Measurements from ENCODE around the gene TPGS1. TPM values are rescaled to one million over a fixed set of nuclear protein-coding genes. Genes with fewer than 3 reads are reported as not detected.

Gene TPGS1
- total and polyA plus RNA-seq, 2 donors (not counting 1 experiment from before 2014, with no cell fraction given), result 8.1 to 33.8 TPM

GRCh38 chr19:483332-484072 is 23.8 kb upstream of the TPGS1 start:
- H3K36me3 ChIP-seq (replicated peaks in 1 of 2; ENCODE audit: control extremely low read depth in 1 of 2, control insufficient read depth in 1 of 2, extremely low read depth in 1 of 2, insufficient read depth in 2 of 2, low read length in 1 of 2), result no peaks in the 10 kb centered on the region
- POLR2A ChIA-PET, result no interaction called here
- CTCF ChIA-PET, result no interaction called here
- peaks cover 4% of the 10 kb centered on the region for H3K9me3 Mint-ChIP-seq (ENCODE audit: insufficient read depth)
- no peak overlapping the region for H3K4me3 ChIP-seq (ENCODE audit: control extremely low read depth in 1 of 5, extremely low read depth in 1 of 5, insufficient read depth in 1 of 5, low read depth in 2 of 5, low read length in 4 of 5)
- H3K4me1 ChIP-seq (ENCODE audit: control insufficient read depth in 2 of 2, insufficient read depth in 2 of 2, low read length in 2 of 2), result peaks cover 0 to 10% of the 10 kb centered on the region in 2 donors
- H3K27ac Mint-ChIP-seq, result no peak overlapping the region
- no peaks in the 10 kb centered on the region for H3K79me2 ChIP-seq (ENCODE audit: control insufficient read depth, insufficient read depth, low read length)
- WGBS (ENCODE audit: insufficient coverage), result 72% methylated on average over 21 of the region's 21 CpGs
- intact Hi-C loops (cut with micrococcal nuclease), result no loop called here
- no peak overlapping the region for H3K27ac ChIP-seq (ENCODE audit: low read length in 2 of 2)
- no peaks in the 10 kb centered on the region for H4K20me1 ChIP-seq (ENCODE audit: control insufficient read depth, insufficient read depth, low read length, poor library complexity, severe bottlenecking)
- ATAC-seq (ENCODE audit: low read depth) (no peak), DNase-seq (no peak)
- no peak overlapping the region for H3K4me2 ChIP-seq (replicated peaks; ENCODE audit: low read depth, low read length, poor library complexity, severe bottlenecking)
- peaks cover 0 to 29% (median 0%) of the 10 kb centered on the region in 3 donors for H3K9me3 ChIP-seq (ENCODE audit: control extremely low read depth in 1 of 3, control insufficient read depth in 2 of 3, insufficient read depth in 1 of 3, low read length in 2 of 3)
- no peak overlapping the region for H2AFZ ChIP-seq (ENCODE audit: insufficient read depth, low read depth, low read length, poor library complexity, severe bottlenecking)
- peaks cover 4% of the 10 kb centered on the region for H3K4me1 Mint-ChIP-seq
- peaks cover 0 to 18% (median 8%) of the 10 kb centered on the region in 4 experiments for H3K27me3 ChIP-seq (replicated peaks in 1 of 4; ENCODE audit: control extremely low read depth in 1 of 4, control insufficient read depth in 3 of 4, insufficient read depth in 4 of 4, low read length in 3 of 4)
- H3K4me3 Mint-ChIP-seq, result no peak overlapping the region
- TF ChIP-seq CTCF (IDR thresholded peaks at IDR 0.05) (no peak), EZH2 (IDR thresholded peaks at IDR 0.05; ENCODE audit: borderline replicate concordance, insufficient read depth, low read depth, low read length, poor library complexity, severe bottlenecking) (no peak)
- H3K9ac ChIP-seq (ENCODE audit: low read length), result no peak overlapping the region
- H3K27me3 Mint-ChIP-seq, result peaks cover 11% of the 10 kb centered on the region

DNA sequence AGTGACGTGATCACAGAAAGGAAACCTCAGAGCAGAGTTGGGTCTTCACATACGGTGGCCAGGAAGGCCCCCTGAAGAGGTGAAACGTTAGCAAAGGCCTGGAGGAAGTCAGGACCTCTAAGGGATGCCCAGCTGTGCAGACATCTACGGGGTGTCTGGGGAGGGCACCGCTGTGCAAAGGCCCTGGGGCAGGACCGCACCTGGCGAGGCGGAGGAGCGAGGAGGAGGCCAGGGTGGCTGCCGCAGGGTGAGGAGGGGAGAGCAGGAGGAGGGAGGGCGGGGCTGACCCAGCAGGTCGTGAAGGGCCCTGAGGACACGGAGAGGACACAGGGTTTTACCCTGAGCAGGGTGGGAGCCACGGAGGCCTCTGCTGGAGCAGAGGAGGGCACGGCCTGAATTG is 22.8 kb upstream of the TPGS1 start:
- ChIA-PET POLR2A (no interaction called here), CTCF (no interaction called here)
- peaks cover 4% of the 10 kb centered on the region for H3K9me3 Mint-ChIP-seq (ENCODE audit: insufficient read depth)
- 67% methylated on average over 15 of the region's 15 CpGs for WGBS (ENCODE audit: insufficient coverage)
- intact Hi-C loops (cut with micrococcal nuclease), result no loop called here
- peaks cover 5% of the 10 kb centered on the region for H3K4me1 Mint-ChIP-seq
- Histone ChIP-seq H3K4me3 (ENCODE audit: control extremely low read depth in 1 of 5, extremely low read depth in 1 of 5, insufficient read depth in 1 of 5, low read depth in 2 of 5, low read length in 4 of 5) (no peak overlapping the region), H3K4me1 (ENCODE audit: control insufficient read depth in 2 of 2, insufficient read depth in 2 of 2, low read length in 2 of 2) (peaks cover 0 to 13% of the 10 kb centered on the region in 2 donors), H3K4me2 (replicated peaks; ENCODE audit: low read depth, low read length, poor library complexity, severe bottlenecking) (no peak overlapping the region), H3K36me3 (replicated peaks in 1 of 2; ENCODE audit: control extremely low read depth in 1 of 2, control insufficient read depth in 1 of 2, extremely low read depth in 1 of 2, insufficient read depth in 2 of 2, low read length in 1 of 2) (no peaks in the 10 kb centered on the region), H3K79me2 (ENCODE audit: control insufficient read depth, insufficient read depth, low read length) (no peaks in the 10 kb centered on the region), H3K27me3 (replicated peaks in 1 of 4; ENCODE audit: control extremely low read depth in 1 of 4, control insufficient read depth in 3 of 4, insufficient read depth in 4 of 4, low read length in 3 of 4) (peaks cover 0 to 18% (median 8%) of the 10 kb centered on the region in 4 experiments), H4K20me1 (ENCODE audit: control insufficient read depth, insufficient read depth, low read length, poor library complexity, severe bottlenecking) (no peaks in the 10 kb centered on the region), H2AFZ (ENCODE audit: insufficient read depth, low read depth, low read length, poor library complexity, severe bottlenecking) (no peak overlapping the region), H3K9me3 (ENCODE audit: control extremely low read depth in 1 of 3, control insufficient read depth in 2 of 3, insufficient read depth in 1 of 3, low read length in 2 of 3) (peaks cover 0 to 29% (median 0%) of the 10 kb centered on the region in 3 donors), H3K27ac (ENCODE audit: low read length in 2 of 2) (no peak overlapping the region), H3K9ac (ENCODE audit: low read length) (no peak overlapping the region)
- ATAC-seq (ENCODE audit: low read depth) (no peak), DNase-seq (no peak)
- H3K4me3 Mint-ChIP-seq, result no peak overlapping the region
- peaks cover 11% of the 10 kb centered on the region for H3K27me3 Mint-ChIP-seq
- no peak overlapping the region for H3K27ac Mint-ChIP-seq
- TF ChIP-seq EZH2 (IDR thresholded peaks at IDR 0.05; ENCODE audit: borderline replicate concordance, insufficient read depth, low read depth, low read length, poor library complexity, severe bottlenecking), result no peak
- no peak for TF ChIP-seq CTCF (IDR thresholded peaks at IDR 0.05)
